Hematopoietic multipotent progenitor cell treated with erythropoietin and hydrocortisone succinate and interleukin-3 and kit ligand, for 6 days (in vitro differentiated cells): ENCODE measurements around the gene PSMD3.

Experiments
- DNase-seq: peaks from one replicate; pipeline ENCODE4 v3.0.0-alpha.2; 2015

Gene PSMD3

DNA sequence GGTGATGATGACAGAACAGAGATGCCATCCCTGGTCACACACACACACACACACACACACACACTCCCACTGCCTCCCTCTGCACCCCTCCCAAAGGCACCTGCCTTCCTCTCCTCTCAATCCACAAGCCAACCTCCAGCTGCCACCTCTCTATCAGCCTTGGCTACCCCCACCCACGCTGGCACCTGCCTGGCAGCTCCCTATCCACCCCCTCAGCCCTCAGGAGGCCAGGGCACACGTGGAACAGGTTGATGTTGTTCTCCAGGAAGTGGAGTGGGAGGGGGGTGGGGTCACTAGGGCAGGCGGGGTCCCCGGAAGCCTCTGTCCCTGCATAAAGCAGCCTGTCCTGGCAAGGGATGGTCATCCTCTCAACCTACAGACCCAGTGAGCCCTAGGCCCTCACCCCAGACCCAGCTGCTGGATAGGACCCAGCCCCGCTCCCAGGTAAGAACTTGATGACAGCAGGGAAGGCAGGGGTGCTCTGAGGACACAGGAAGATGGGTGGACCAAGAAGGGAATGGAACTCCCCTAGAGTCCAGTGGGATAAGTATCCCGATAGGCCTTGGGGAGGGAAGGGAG, 17.9 kb upstream of the PSMD3 start, which contains the start of gene GSDMA:
Gene GSDMA, plus strand, starts transcription at position 363 of the 579 bp plus-strand sequence. CDS start 2,684 bp downstream, outside the sequence.
- no peak for DNase-seq

DNA sequence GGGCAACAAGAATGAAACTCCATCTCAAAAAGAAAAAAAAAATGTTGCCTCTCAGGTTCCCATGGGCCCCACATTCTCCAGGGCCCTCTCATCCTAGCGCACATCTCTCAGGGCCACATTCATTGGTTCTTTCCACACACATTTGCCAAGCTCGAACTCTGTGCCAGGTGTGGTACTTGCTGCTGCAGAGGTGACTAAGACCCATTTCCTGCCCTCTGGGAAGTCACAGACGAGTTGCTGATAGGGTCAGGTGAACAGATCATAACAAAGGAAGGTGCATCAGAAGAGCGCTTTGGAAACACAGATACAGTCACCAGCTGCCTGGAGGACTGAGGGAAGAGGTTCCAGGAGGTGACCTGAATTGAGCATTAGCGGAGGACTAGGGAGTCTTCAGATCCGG, 16.8 kb upstream of the PSMD3 start:
- DNase-seq, result no peak

DNA sequence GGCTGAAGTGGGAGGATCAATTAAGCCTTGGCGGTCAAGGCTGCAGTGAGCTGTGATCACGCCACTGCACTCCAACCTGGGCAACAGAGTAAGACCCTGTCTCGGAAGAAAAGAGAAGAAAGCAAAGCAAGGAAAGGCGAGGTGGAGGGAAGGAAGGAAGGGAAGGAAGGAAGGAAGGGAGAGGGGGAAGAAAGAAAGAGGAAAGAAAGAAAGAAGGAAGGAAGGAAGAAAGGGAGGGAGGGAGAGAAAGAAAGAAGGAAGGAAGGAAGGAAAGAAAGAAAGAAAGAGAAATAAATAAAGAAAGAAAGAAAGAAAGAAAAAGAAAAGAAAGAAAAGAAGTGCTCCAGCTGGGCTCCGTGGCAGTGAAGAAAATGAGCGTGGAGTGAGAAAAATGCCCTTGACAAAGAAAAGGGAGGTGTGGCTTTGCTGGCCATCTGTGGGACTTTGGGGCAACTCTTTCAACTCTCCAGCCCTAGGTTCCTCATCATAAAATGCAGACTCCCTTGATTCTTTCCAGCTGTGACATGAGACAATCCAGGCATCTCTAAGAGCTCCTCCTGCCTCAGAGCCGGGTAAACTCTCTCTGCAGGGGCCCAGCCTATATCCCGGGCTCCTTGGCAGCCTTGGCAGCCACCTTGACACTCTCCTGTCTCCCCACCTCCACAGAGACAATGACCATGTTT, 15.4 kb upstream of the PSMD3 start:
- no peak for DNase-seq

DNA sequence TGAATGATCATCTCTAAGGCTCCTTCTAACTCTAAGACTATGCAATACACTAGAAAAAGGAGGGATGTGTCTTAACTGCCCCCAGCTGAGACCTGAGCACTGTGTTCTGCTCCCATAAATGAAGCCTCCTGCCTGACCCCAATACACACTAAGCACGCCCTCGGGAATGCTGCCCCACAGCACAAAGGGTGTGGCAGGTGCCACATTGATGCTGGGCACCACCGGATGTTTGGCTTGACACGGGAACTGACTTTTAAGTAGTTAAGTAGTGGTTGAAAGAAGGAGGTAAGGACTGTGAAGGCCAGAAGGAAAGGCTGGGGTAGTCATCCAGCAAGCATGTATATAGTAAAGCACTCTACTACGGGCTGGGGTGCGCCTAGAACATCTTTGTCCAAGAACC, 13.8 kb upstream of the PSMD3 start:
- DNase-seq, result no peak

DNA sequence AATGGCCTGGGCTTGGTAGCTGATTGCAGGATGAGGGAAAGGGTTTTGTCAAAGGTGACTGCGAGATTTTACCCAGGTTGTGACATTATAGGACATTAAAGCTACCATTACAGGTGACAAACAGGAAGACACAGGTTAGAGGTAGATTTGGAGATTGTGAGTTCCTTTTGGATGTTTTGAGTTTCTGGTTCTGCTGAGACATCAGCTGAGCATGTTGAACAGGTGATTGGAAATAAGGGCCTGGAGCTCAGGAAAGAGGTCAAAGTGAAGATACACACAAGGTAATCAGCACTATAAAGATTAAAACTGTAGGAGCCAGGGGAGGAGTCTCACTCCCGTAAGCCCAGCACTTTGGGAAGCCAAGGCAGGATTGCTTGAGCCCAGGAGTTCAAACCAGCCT, 11.8 kb upstream of the PSMD3 start:
- DNase-seq, result no peak

DNA sequence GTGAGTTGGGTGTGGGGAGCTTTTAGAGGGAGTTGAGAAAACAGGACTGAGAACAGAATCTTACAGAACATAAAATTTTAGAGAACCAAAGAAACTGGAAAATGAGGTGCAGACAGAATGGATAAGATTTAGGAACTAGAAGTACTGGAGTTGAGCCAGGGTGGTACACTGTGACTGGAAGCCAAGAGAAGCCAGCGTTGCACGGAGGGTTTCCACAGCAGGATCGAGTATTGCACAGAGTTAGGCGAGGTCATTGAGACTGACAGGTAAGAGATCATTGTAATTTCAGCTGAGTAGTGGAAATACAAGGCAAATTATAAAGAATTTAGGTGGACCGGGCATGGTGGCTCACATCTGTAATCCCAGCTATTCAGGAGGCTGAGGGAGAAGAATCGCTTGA, 11.2 kb upstream of the PSMD3 start:
- no peak for DNase-seq

DNA sequence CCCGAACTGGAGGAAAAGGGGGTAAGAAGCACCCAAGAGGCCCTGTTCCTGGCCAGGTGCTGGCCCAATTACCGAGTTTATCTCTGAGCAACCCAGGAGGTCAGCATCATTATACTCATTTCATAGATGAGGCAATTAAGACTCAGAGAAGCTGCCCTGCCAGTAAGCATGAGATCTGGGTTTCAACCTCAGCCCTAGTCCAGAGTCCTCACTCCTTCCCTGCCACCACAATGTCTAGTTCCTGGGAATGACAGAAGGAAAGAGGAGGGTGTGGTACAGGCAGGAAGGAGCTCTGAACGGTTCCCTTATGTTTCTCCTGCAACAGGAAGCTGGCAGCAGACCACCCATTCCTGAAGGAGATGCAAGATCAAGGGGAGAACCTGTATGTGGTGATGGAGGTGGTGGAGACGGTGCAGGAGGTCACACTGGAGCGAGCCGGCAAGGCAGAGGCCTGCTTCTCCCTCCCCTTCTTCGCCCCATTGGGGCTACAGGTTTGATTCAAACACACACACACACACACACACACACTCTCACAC, 10.4 kb upstream of the PSMD3 start:
- no peak for DNase-seq

DNA sequence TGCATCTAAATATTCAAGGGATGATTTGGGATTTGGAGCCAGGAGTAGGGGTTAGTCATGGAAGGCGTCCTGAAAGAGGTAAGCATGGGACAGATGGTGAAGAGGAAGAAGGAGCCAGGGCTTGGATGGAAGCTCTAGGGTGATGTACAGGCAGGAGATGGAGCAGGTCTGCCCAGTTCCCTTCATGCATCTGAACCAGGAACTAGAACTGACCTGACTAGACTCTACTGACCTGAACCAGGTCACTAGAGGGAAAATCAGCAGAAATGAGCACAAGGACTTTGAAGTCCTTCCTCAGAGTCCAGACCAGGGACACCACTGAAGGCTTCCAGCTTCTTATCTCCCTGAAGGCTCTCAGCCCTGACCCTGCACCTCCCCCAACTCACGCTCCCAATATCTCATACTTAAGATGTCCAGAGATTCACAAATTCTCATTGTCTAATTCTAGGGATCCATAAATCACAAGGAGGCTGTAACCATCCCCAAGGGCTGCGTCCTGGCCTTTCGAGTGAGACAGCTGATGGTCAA, 9.5 kb upstream of the PSMD3 start:
- no peak for DNase-seq

DNA sequence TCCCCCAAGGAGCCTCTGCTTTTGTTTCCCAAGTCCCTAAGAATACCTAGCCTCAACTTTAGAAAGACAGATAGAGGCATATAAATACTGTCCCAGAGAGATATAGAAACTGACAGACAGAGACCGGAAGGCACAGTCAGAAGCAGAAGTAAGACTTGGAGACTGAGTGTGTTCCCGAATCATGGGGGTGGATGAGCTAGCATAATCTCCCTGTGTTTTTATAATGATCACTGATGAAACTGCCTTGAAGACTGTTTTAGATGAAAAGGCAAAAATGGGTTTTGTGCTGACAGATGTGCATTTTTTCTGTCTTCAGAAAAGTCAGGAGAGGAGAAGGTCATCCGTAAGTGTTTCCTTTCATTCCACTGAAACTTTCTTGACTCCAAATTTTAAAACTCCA, 8.3 kb upstream of the PSMD3 start:
- DNase-seq, result peak; percentile 41

DNA sequence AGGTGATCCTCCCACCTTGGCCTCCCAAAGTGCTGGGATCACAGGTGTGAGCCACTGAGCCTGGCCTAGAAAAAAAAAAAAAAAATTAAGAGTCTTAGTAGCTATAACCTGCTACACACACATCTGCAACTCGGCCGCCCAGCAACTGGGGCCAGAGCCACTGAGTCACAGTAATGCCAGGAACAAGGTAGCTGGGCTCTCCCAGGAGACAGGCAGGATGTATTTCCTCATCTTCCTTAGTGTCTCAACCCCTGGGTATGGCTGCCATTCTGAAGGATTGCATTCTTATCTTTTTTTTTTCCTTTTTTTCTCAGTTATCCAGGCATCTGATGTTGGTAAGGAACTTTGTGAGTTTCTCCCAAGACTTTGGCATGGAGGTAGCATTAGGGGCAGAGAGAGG, 7.1 kb upstream of the PSMD3 start:
- DNase-seq, result no peak

DNA sequence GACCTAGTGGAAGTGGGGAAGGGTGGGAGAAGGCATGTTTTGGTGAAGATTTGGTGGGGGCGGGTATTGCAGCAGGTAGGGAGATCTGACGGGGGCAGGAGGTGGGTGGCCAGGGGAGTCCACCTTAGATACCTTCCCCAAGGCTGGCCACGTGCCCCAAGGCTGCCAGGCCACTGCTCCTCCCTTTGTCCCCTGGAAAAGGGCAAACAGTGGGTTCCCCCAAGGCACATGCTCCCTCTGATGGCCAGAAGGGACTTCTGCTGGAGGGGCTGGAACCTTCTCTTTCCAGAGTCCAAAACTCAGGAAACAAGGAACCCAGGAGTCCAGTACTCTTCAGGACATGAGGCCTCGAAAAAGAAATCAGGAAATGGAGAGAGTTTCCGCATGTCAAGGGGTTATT, 6.2 kb upstream of the PSMD3 start:
- no peak for DNase-seq

DNA sequence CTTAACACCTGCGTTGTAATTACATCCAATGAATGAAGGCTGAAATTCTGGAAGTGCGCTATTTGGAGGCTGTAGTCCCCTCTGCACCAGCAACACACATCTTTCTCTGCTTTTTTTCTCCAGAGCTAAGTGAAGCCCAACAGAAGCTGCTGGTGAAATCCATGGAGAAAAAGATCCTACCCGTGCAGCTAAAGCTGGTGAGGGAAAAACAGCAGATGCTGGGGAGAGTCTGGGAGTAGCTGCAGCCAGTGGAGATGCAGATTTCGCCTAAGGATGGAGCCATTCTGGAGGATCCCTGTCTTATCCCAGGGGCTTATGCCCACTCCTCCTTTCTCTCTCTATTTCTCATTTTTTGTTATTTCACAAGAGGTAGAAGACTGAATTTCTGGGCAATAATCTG, 4.8 kb upstream of the PSMD3 start:
- DNase-seq, result no peak

DNA sequence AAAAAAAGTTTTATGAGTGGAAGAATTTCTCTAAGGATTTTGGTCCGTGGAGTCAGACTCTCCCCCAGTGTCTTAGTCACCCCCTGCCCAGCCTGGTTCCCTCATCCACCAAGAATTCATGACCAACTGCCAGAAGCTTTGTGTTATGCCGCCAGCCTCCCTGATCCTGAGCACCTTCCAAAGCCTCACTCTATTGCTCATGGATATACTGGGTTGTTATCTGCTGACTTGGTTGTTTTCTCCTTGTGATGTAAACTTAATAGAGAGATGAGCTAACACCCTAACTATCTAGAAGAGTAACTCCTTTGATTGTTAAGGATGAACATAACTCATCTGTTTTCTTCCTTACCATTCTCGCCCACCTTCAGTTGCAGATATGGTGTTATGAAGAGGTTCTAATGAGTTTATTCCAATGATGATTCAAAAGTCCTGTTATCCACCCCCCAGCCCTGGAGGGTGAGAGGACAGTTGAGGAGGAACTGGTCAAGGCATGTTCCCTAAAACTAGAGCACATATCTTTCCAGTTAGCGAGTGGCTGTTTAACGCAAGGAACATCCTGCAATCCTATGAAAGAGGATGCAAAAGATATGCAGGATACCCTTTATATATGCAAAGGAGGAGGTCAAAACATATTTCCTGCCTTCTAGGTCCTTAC, 1.5 kb upstream of the PSMD3 start:
- DNase-seq, result no peak

DNA sequence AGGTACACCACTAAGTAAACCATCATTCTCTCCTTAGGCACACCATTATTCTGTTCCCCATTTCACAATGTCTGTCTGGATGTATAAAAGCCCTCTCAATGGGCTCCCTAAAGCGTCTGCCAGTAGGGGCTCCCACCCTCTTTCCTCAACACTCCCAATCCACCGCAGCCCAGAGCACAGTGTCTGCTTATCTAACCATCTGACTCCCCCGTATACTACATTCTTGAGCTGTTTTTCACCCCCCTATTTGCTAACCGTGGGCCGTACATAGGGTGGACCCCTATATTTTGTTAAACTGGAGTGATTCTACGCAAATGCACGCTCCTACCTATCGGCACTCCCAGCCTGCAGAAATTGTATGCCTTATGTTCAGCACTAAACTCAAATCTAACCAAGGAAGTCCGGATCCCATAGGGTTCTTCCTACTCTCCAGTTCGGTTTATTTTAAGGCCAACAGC, 685 bp upstream of the PSMD3 start:
- DNase-seq, result peak; percentile 87

DNA sequence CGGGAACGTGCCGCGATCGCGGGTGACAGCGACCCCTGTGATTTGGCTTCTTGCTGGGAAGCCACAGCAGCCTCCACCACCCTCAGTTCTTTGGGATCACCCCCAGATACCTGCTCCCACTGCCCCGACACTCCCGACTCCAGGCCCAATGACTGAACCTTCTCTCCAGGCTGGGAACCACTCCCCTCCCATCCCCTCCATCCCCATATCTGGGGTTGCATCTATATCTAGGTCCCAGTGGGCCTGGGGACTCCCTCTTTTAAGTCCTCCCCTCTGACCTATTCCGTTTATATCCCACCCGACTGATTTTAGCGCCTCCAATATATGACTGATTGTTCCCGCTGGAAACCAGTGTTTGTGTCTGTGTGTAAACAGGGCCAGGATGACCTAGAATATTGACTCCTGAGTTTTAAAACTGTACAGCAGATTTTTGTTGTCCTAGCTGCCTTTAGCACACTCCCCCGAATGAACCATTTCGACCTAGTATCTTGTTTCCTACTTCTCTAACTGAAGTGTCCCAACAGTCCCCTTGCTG, 667 bp downstream of the PSMD3 start:
- DNase-seq, result peak; percentile 26

DNA sequence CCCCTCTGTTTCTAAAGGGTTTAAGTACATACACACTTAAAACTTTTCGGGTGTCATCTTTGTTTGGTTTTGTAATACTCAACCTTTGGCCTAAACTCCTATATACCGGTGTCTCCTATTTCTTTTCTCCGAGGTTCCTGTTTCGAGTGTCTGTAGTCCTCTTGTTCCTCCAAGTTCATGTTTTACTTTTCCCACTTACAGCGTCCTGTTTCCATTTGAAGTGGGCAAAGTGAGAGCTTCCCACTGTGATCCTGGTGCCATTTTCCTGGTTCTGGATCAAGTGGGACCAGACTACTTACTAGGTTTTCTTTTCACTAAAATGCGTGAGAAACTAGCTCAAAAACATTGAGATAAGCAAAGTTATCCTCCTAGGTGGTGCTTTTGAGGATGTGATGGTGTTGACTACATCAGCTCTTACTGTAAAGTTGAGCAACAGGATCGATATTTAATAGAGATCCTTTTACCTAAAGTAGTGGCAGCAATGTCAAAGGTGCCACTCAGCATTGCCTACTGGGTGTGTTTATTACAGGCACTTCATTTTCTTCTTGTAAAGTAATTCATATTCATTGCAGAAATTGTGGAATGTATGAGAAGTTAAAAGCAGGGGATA, 1.3 kb downstream of the PSMD3 start:
- DNase-seq, result peak; percentile 12

DNA sequence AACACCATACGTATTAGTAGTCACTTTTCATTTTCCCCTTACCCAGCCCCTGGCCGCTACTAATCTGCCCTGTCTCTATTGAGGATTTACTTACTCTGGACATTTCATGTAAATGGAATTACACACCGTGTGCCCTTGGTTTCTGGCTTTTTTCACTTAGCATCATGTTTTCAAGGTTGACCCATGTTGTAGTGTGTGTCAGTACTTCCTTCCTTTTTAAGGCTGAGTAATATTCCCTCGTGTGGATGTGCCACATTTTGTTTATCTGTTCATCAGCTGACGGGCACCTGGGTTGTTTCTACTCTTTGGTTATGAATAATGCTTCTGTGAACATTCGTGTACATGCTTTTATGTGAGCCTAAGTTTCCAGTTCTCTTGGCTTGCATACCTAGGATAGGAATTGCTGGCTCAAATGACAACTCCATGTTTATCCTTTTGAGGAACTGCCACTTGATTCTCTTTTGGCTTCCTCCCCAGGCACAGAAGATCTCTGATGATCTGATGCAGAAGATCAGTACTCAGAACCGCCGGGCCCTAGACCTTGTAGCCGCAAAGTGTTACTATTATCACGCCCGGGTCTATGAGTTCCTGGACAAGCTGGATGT, 7.7 kb downstream of the PSMD3 start:
- DNase-seq, result no peak

DNA sequence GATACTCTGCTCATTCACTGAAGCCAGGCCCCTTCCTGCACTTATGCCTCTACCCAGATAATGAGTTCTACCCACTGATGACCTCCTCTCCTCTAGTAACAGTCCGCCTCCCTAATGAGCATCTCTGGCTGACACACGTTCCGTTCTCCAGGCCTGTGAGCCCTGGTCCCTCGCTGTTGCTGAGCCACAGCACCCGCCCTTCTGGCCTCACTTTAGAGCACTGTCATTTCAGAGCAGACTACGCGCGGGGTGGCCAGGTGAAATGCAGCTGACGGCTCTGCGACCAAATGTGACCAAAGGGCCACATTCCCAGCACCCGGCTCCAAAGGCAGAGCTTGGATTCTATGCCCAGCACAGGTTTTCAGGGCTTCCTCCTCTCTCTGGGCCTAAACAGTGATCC, 13.8 kb downstream of the PSMD3 start:
- no peak for DNase-seq

DNA sequence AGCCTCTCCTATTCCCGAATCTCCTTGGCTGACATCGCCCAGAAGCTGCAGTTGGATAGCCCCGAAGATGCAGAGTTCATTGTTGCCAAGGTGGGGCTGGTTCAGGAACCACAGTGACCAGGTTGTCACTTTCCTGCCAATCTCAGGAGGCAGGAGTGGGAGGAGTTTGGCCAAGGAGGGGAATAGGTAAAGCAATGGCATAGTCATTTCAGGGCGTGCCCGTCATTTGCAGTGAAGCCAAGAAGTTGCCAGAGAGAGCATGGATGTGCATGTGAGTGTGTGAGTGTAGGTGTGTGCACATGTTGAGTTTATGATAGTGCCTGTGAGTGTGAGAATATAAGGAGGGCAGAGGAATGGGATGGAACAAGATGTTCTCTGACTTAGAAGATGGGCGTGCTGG, 14.8 kb downstream of the PSMD3 start:
- DNase-seq, result no peak

DNA sequence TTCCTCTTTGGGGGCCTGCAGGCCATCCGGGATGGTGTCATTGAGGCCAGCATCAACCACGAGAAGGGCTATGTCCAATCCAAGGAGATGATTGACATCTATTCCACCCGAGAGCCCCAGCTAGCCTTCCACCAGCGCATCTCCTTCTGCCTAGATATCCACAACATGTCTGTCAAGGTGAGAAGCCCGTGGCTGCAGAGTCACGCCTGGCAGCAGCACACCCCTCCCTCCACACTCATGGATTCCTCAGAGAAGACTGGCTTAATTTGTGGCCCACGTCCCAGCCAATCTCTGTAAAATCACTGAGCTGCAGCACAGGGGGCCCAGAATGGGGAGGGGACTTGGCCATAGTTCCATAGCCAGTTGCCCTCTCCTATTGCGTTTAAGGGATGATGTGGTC, 15.6 kb downstream of the PSMD3 start:
- DNase-seq, result no peak

DNA sequence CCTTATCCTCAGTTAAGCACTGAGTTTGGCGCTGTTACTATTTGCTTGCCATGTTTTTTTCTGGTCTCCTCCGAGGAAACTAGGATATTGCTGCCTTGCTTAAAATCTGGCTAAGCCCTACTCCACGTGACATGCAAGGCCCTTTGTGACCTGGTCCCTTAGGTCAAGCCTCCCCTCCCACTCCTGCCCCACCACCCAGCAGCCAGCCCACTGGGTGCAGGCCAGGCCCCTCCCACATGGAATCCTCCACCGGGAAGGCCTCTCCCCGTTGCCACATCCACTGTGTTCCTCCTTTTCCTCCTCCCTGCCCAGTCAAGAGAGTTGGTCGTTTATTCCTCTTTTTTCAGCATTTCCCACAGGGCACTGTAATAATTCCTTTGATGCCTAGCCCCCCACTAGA, 16.2 kb downstream of the PSMD3 start:
- no peak for DNase-seq

DNA sequence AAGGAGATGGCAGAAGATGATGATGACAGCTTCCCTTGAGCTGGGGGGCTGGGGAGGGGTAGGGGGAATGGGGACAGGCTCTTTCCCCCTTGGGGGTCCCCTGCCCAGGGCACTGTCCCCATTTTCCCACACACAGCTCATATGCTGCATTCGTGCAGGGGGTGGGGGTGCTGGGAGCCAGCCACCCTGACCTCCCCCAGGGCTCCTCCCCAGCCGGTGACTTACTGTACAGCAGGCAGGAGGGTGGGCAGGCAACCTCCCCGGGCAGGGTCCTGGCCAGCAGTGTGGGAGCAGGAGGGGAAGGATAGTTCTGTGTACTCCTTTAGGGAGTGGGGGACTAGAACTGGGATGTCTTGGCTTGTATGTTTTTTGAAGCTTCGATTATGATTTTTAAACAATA, 16.9 kb downstream of the PSMD3 start:
- DNase-seq, result no peak

DNA sequence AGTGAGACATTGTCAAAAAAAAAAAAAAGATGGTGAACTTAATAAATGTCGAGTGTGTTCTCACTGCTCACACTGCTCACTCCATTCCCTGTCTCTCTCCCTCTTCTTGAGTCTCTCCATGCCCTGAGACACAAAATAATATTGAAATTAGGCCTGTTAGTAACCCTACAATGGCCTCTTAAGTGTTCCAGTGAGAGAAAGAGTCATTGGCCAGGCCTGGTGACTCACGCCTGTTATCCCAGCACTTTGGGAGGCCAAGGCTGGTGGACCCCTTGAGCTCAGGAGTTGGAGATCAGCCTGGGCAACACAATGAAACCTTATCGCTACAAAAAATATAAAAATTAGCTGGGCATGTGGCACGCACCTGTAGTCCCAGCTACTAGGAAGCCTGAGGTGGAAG, 18.5 kb downstream of the PSMD3 start:
- no peak for DNase-seq
